OCI-LY7 (cell line): Measurements from ENCODE around the gene TMEM259.

Experiments used
- CTCF ChIP-seq: fragments of 200-600 bp; sonication (generic); conservative IDR thresholded peaks from 2 replicates; pipeline ENCODE4 v1.5.1; 2014; ENCODE audit warnings: mild to moderate bottlenecking, antibody characterized with exemption, low read length, moderate library complexity, mixed read lengths
- EZH2phosphoT487 ChIP-seq: fragments of 200-600 bp; sonication (generic); IDR thresholded peaks from 2 replicates; pipeline ENCODE4 v1.6.1; 2018; ENCODE audit warnings: low read depth, borderline replicate concordance, mild to moderate bottlenecking, mixed run types, antibody characterized with exemption, low read length, moderate library complexity, mixed read lengths

- TF ChIP-seq CTCF, result no peak
- no peak for TF ChIP-seq EZH2phosphoT487
Measured at GRCh38 chr19:1008268-1009040, 12.5 kb downstream of the TMEM259 start.
